Heart left ventricle (tissue), 16 donors: ENCODE results near the gene VGLL4. TPM values are rescaled to one million over a fixed set of nuclear protein-coding genes. Genes with fewer than 3 reads are reported as not detected.
A peak's percentile ranks its signal among the peaks of the same experiment; 100 is the strongest.
"Not testable (repeated sequence)": the region's sequence is repeated elsewhere in the genome, so short reads cannot be mapped to it uniquely, and the experiment has no call there.

Experiments
- ATAC-seq, 4 donors: fragments of 200-7000 bp; cut with Tn5 transposase; one replicate each; pipeline ENCODE4 v1.9.1; 2020 to 2022; ENCODE audit warnings: moderate library complexity in 4 of 4, mild to moderate bottlenecking in 3 of 4, moderate number of reproducible peaks in 1 of 4
- DNase-seq, 5 donors: peaks; one replicate each; pipeline ENCODE4 v3.0.0-alpha.2; 2020
- H3K27ac ChIP-seq, 12 donors: fragments of 200-600 bp; sonication (generic) in 4 of 12; one replicate each; pipeline versions ENCODE4 v1.5.0 to v1.8.0; 2016 to 2022; ENCODE audit warnings: mild to moderate bottlenecking in 2 of 12
- H3K27me3 ChIP-seq, 9 donors: fragments of 200-600 bp; sonication (generic) in 2 of 9; one replicate each; pipeline versions ENCODE4 v1.5.1 to v1.8.0; 2016 to 2022; ENCODE audit warnings: mild to moderate bottlenecking in 3 of 9
- H3K36me3 ChIP-seq, 9 donors: fragments of 200-600 bp; sonication (generic) in 2 of 9; one replicate each; pipeline versions ENCODE4 v1.5.0 to v1.8.0; 2018 to 2022; ENCODE audit warnings: mild to moderate bottlenecking in 2 of 9
- H3K4me1 ChIP-seq, 12 donors: fragments of 200-600 bp; sonication (generic) in 4 of 12; one replicate each; pipeline versions ENCODE4 v1.5.0 to v1.8.0; 2016 to 2022; ENCODE audit warnings: mild to moderate bottlenecking in 3 of 12
- H3K4me3 ChIP-seq, 12 donors: fragments of 200-600 bp; sonication (generic) in 4 of 12; one replicate each; pipeline versions ENCODE4 v1.5.0 to v1.8.0; 2017 to 2022; ENCODE audit warnings: mild to moderate bottlenecking in 9 of 12, moderate library complexity in 4 of 12
- H3K9me3 ChIP-seq, 12 donors: fragments of 200-600 bp; sonication (generic) in 4 of 12; one replicate each; pipeline versions ENCODE4 v1.5.0 to v1.8.0; 2016 to 2022; ENCODE audit warnings: mild to moderate bottlenecking in 1 of 12
- POLR2A ChIP-seq, 2 donors: fragments of 450-650 bp; IDR thresholded peaks; one replicate each; pipeline ENCODE4 v1.6.1; 2017; ENCODE audit warnings: antibody characterized with exemption in 2 of 2, mild to moderate bottlenecking in 2 of 2, moderate library complexity in 2 of 2
- WGBS, 4 donors: extraction: QIAGEN DNeasy Blood & Tissue Kit in 2 of 4; methylation state at CpG; one replicate each; pipeline versions ENCODE4 v1.1.5 to v1.1.7; 2013 to 2018; 5-methylcytosine and 5-hydroxymethylcytosine counted together
- intact Hi-C, 10 donors: fragments of 100-400 bp; cut with DNase I; formaldehyde crosslinking; loops; one replicate each; pipeline versions ENCODE4 v1.11.1 to v1.14.2; 2022
- polyA plus RNA-seq, 2 donors: library from polyadenylated mRNA; stranded (reverse); fragments of 200-250 nt; gene quantifications; one replicate each; pipeline ENCODE4 v1.2.3, GENCODE V29; 2013
- total RNA-seq, 9 donors: library from RNA; depleted of rRNA in 2 of 9; stranded (reverse); fragments of >200 nt in 2 of 9; fragmentation: NEBNext Ultra II Directional in 3 of 9; extraction: Animal tissue kit (Norgen Biotek cat#: 25700) in 3 of 9; gene quantifications; one replicate each; pipeline versions ENCODE4 v1.1.0 to v1.2.4, GENCODE V29; 2016 to 2023
- TF ChIP-seq, protein P1 (sequence below), 12 donors: fragments of 200-600 bp; sonication (generic) in 4 of 12; IDR thresholded peaks; one replicate each; pipeline versions ENCODE4 v1.5.0 to v1.8.0; 2018 to 2022; ENCODE audit warnings: antibody characterized with exemption in 12 of 12, mild to moderate bottlenecking in 5 of 12
- donor health status: ischemic (EF 13 %, LVEDD 7.1; RV severe dilation, severe dysfunction).
- donor health status: healthy with polysubstance abuse.
- donor health status: DM: no; HTN: yes; CAD: no.
- donor health status: DM: no; HTN: no; CAD: no.
- donor health status: ischemic (EF 25% LVEDD 6.9; RV normal size, moderate dysfunction).
- donor health status: ischemic (EF 25% LVEDD 5.7; RV mildly dilated, moderate dysfunction).
- donor health status: healthy.
- donor health status: DM: yes; HTN: yes; CAD: no.
- donor health status: ischemic (EF 35%, LVEDD 5.7; RV mildly dilated, moderate dysfunction).
- donor health status: nonischemic (EF 11% LVEDD 7.7; RV severe dilation, severe dysfunction).
- donor health status: DM: yes; HTN: yes; CAD: no.
- donor health status: PGD.
- donor health status: ischemic (EF 29% LVEDD 5.4; RV normal size, mild dysfunction).
- donor health status: nonischemic (EF 23%, LVEDD 6.1; RV moderate dilation, normal function).

The VGLL4 gene
- total and polyA plus RNA-seq, 11 donors: 24.0 to 40.4 (median 27.0) TPM

DNA sequence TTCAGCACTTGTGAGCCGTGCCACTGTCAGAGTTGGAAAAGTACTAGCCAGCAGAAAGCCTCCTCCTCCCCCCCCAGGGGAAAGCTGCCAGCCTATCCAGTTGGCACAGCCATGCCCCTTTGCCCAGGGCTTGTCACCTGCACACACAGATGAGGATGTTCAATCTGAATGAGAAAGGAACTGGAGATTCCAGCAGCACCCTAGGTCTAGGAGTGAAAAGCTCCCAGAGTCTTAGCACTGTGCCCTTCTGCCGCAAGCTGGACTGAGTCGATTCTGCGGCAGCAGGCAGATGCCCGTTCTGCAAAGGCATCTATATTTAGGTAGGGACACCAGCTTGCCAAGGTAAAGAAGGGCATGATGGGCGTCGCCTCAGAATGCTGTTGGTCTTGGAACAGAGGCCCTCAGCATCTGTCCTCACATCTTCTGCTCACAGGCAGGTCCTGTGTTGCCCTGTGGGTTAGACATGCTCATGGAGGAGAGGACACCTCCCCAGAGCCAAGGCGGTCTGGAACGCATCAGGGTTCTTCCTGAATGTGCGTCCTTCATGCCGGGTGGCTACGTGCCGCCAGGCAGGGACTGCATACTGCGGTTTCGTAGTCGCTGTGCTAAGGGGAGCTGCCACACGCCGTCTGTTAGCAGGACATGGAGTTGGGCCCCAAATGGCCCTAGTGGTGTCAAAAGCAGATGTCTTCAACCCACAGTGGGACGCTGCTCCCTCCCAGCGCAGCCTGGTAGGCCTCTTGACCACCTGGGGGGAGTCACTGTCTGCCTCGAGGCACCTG, 109.5 kb downstream of the VGLL4 start:
- H3K27ac ChIP-seq: peak overlapping the region in 8 of 12 donors; percentile 0 to 61 (median 41)
- H3K36me3 ChIP-seq: no peaks in the 10 kb centered on the region
- no peaks in the 10 kb centered on the region for H3K9me3 ChIP-seq
- H3K4me3 ChIP-seq: no peak overlapping the region
- intact Hi-C loops: loop anchor here in 2 of 10 donors (10.0 kb wide), 2 partner anchors 69 to 139 kb away; no protein-coding TSS in a partner anchor
- peaks cover 0 to 34% (median 11%) of the 10 kb centered on the region in 12 donors for H3K4me1 ChIP-seq
- ATAC-seq (peak; percentile 54 to 70 (median 62)), DNase-seq (peak in 1 of 5 donors; percentile 56)
- WGBS, 4 donors: 75 to 93% (median 84%) methylated on average over 11 to 21 of the region's 21 CpGs
- TF ChIP-seq POLR2A (IDR thresholded peaks at IDR 0.05): no peak
- TF ChIP-seq, protein P1, sequence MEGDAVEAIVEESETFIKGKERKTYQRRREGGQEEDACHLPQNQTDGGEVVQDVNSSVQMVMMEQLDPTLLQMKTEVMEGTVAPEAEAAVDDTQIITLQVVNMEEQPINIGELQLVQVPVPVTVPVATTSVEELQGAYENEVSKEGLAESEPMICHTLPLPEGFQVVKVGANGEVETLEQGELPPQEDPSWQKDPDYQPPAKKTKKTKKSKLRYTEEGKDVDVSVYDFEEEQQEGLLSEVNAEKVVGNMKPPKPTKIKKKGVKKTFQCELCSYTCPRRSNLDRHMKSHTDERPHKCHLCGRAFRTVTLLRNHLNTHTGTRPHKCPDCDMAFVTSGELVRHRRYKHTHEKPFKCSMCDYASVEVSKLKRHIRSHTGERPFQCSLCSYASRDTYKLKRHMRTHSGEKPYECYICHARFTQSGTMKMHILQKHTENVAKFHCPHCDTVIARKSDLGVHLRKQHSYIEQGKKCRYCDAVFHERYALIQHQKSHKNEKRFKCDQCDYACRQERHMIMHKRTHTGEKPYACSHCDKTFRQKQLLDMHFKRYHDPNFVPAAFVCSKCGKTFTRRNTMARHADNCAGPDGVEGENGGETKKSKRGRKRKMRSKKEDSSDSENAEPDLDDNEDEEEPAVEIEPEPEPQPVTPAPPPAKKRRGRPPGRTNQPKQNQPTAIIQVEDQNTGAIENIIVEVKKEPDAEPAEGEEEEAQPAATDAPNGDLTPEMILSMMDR (IDR thresholded peaks at IDR 0.05): no peak
- no peaks in the 10 kb centered on the region for H3K27me3 ChIP-seq

DNA sequence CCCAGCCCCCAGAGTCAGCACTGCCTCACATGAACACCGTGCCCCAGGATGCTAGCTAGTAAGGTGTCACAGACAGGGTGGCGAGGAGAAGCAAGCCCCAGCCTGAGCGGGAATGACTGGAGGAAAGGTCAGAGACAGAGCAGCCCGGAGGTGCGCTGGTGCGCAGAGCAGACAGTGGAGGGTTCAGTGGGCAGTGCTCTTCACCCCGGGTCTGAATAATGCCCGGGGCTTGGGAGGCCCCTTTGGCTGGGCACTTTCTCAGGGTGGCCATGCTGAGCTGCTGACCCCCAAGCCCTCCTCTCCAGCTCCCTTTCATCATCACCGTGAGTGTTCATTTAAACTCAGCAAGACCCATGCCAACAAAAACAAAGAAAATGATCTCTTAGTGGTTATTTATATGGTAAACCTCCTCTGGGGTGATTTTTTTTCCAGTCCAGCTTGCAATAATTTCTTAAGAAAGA, 110.8 kb downstream of the VGLL4 start:
- no peak for ATAC-seq
- intact Hi-C loops: loop anchor here in 2 of 10 donors (10.0 kb wide), 2 partner anchors 68 to 138 kb away; no protein-coding TSS in a partner anchor
- WGBS, 4 donors: 74 to 86% (median 83%) methylated on average over 9 of the region's 9 CpGs
- H3K27me3 ChIP-seq: no peaks in the 10 kb centered on the region
- no peak for DNase-seq
- peaks cover 0 to 34% (median 11%) of the 10 kb centered on the region in 12 donors for H3K4me1 ChIP-seq
- H3K9me3 ChIP-seq: no peaks in the 10 kb centered on the region
- TF ChIP-seq, protein P1 (IDR thresholded peaks at IDR 0.05): no peak
- TF ChIP-seq POLR2A (IDR thresholded peaks at IDR 0.05): no peak
- no peaks in the 10 kb centered on the region for H3K36me3 ChIP-seq
- peak overlapping the region in 1 of 12 donors; percentile 36 for H3K27ac ChIP-seq
- no peak overlapping the region for H3K4me3 ChIP-seq

DNA sequence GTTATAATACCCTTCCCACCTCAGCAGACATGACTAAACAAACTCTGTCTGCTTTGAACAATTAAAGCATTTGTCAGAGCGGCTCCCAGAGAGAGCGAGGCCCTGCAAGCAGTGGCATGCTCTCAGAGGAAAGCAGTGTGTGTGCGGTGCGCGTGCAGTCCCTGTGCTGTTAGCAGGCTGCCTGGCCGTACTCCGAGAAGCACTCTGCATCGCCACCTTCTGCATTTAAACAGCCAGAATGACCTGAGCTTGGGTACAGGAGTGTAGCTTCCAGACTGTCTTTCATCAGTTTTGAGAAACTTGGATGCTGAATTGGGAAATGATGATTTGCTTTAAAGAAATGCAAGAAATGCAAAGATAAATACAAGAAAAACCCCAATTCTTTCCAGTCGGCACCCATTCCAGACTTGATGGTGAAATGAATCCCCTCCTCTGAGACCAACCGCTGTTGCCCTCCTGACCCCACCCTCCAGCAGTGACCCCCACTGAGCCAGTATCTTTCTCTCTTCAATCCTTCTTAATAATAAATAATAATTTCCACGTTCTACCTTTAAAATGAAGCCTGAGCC, 113.5 kb downstream of the VGLL4 start:
- peak; percentile 78 to 89 (median 84) for ATAC-seq
- Histone ChIP-seq H3K4me1 (peaks cover 0 to 34% (median 11%) of the 10 kb centered on the region in 12 donors), H3K9me3 (no peaks in the 10 kb centered on the region), H3K27ac (peak overlapping the region in 4 of 12 donors; percentile 7 to 37 (median 14)), H3K4me3 (no peak overlapping the region), H3K27me3 (no peaks in the 10 kb centered on the region), H3K36me3 (no peaks in the 10 kb centered on the region)
- intact Hi-C loops: loop anchor here in 2 of 10 donors (10.0 kb wide), 2 partner anchors 65 to 135 kb away; no protein-coding TSS in a partner anchor
- 45 to 68% (median 64%) methylated on average over 11 of the region's 11 CpGs for WGBS, 4 donors
- TF ChIP-seq, protein P1 (IDR thresholded peaks at IDR 0.05): peak in 4 of 12 donors; percentile 8 to 26 (median 17)
- no peak for TF ChIP-seq POLR2A (IDR thresholded peaks at IDR 0.05)
- peak in 4 of 5 donors; percentile 47 to 82 (median 76) for DNase-seq

DNA sequence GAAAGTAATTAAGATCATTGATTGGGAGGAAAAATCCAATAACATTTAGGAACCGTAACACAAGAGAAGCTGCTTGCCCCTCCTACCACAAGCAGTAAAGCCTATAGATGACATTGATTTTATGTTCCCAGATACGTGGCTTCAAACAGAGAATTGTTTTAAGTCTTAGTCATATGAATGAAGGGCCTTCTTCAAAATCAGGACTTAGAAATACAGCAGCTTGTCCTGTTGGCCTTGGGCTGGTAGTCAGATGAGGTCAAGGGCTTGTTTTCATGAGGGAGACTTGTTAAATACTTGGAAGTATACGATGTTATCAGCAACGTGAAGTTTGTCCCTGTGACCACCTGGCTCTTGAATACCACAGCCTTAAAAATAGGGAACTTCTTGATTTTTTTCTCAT, 114.4 kb downstream of the VGLL4 start:
- Histone ChIP-seq H3K4me3 (no peak overlapping the region), H3K27ac (no peak overlapping the region), H3K9me3 (no peaks in the 10 kb centered on the region), H3K4me1 (peaks cover 0 to 29% (median 11%) of the 10 kb centered on the region in 12 donors), H3K36me3 (no peaks in the 10 kb centered on the region), H3K27me3 (no peaks in the 10 kb centered on the region)
- DNase-seq (no peak), ATAC-seq (no peak)
- no peak for TF ChIP-seq POLR2A (IDR thresholded peaks at IDR 0.05)
- TF ChIP-seq, protein P1 (IDR thresholded peaks at IDR 0.05): no peak
- intact Hi-C loops: no loop called here
- WGBS, 4 donors: 69 to 79% (median 77%) methylated on average over 4 of the region's 4 CpGs

DNA sequence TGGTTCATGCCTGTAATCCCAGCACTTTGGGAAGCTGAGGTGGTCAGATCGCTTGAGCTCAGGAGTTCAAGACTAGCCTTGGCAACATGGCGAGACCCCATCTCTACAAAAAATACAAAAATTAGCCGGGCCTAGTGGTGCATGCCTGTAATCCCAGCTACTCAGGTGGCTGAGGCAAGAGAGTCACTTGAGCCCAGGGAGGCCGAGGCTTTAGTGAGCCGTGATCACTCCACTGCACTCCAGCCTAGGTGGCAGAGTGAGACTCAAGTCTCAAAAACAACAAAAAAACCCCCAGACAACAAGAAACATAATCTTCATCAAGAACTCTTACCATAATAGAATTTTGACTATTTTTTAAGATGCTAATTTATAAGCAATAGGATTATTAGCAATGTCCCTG, 117.6 kb downstream of the VGLL4 start:
- intact Hi-C loops, H3K4me3 ChIP-seq: not testable (repeated sequence)

More for the DNA sequence above, 117.6 kb downstream of the VGLL4 start:
- not testable (repeated sequence) for H3K27me3 ChIP-seq, H3K9me3 ChIP-seq, H3K36me3 ChIP-seq, H3K27ac ChIP-seq, ATAC-seq
- 95 to 98% (median 97%) methylated on average over 5 of the region's 5 CpGs for WGBS, 4 donors
- peak in 1 of 5 donors; percentile 11 for DNase-seq
- peaks cover 0 to 26% (median 7%) of the 10 kb centered on the region in 12 donors for H3K4me1 ChIP-seq
